WERI-Rb-1 (cell line): ENCODE data around the gene GDF7.

Experiments used
- DNase-seq: peaks from one replicate; pipeline ENCODE4 v3.0.0-alpha.2; 2020
- H3K27ac ChIP-seq: fragments of 250-450 bp; sonication (Bioruptor Pico); 2 replicates; pipeline ENCODE4 v1.5.1; 2020; ENCODE audit warnings: mild to moderate bottlenecking, moderate library complexity
- H3K27me3 ChIP-seq: fragments of 250-450 bp; sonication (Bioruptor Pico); 2 replicates; pipeline ENCODE4 v1.5.1; 2021; ENCODE audit warnings: mild to moderate bottlenecking, low read depth, moderate library complexity; ENCODE audit not compliant: insufficient read depth, severe bottlenecking
- H3K36me3 ChIP-seq: fragments of 250-450 bp; sonication (Bioruptor Pico); 2 replicates; pipeline ENCODE4 v1.5.1; 2020; ENCODE audit warnings: mild to moderate bottlenecking, moderate library complexity
- H3K4me3 ChIP-seq: 2 replicates; pipeline ENCODE4 v1.5.1; 2011; ENCODE audit warnings: low read depth, mild to moderate bottlenecking, control low read depth, low read length
- H3K9me3 ChIP-seq: fragments of 250-450 bp; sonication (Bioruptor Pico); 2 replicates; pipeline ENCODE4 v1.5.1; 2021; ENCODE audit warnings: mild to moderate bottlenecking, moderate library complexity; ENCODE audit not compliant: severe bottlenecking
- CTCF ChIP-seq: IDR thresholded peaks from 2 replicates; pipeline ENCODE4 v1.5.1; 2011; ENCODE audit warnings: low read depth, mild to moderate bottlenecking, control low read depth, inconsistent platforms, low read length

GDF7 gene

DNA sequence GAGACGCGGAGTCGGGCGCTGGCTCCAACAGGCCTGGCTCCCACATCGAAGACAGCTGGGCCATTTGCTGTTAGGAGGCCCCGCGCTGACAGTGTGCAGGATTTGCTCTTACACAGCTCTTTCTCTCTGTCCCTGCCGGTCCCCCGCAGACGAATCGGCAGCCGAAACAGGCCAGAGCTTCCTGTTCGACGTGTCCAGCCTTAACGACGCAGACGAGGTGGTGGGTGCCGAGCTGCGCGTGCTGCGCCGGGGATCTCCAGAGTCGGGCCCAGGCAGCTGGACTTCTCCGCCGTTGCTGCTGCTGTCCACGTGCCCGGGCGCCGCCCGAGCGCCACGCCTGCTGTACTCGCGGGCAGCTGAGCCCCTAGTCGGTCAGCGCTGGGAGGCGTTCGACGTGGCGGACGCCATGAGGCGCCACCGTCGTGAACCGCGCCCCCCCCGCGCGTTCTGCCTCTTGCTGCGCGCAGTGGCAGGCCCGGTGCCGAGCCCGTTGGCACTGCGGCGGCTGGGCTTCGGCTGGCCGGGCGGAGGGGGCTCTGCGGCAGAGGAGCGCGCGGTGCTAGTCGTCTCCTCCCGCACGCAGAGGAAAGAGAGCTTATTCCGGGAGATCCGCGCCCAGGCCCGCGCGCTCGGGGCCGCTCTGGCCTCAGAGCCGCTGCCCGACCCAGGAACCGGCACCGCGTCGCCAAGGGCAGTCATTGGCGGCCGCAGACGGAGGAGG lies 3.5 kb downstream of the GDF7 start:
- no peaks in the 10 kb centered on the region for H3K36me3 ChIP-seq
- H3K4me3 ChIP-seq, result no peak overlapping the region
- H3K9me3 ChIP-seq, result peaks cover 9% of the 10 kb centered on the region
- H3K27me3 ChIP-seq, result peaks cover 60% of the 10 kb centered on the region
- H3K27ac ChIP-seq, result no peak overlapping the region
- DNase-seq, result no peak
- TF ChIP-seq CTCF, result no peak

DNA sequence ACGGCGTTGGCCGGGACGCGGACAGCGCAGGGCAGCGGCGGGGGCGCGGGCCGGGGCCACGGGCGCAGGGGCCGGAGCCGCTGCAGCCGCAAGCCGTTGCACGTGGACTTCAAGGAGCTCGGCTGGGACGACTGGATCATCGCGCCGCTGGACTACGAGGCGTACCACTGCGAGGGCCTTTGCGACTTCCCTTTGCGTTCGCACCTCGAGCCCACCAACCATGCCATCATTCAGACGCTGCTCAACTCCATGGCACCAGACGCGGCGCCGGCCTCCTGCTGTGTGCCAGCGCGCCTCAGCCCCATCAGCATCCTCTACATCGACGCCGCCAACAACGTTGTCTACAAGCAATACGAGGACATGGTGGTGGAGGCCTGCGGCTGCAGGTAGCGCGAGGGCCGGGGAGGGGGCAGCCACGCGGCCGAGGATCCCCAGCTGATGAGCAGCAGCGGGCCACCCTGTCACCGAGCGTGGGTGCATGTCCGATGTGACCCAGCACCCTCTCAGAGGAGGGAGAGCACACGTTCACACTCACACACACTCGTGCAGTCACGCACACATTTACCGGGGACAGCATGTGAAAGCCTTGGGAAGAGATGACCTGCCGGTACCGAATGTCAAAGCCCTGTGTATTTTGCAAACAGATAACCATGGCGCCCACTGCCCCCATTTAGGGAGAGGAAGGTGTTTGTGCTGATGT lies 4.2 kb downstream of the GDF7 start:
- Histone ChIP-seq H3K27ac (no peak overlapping the region), H3K27me3 (peaks cover 53% of the 10 kb centered on the region), H3K4me3 (no peak overlapping the region), H3K9me3 (peaks cover 9% of the 10 kb centered on the region), H3K36me3 (no peaks in the 10 kb centered on the region)
- no peak for TF ChIP-seq CTCF
- DNase-seq, result no peak

- H3K36me3 ChIP-seq, result no peaks in the 10 kb centered on the region
- no peak overlapping the region for H3K27ac ChIP-seq
- peaks cover 9% of the 10 kb centered on the region for H3K9me3 ChIP-seq
- H3K4me3 ChIP-seq, result no peak overlapping the region
- TF ChIP-seq CTCF, result no peak
- peaks cover 48% of the 10 kb centered on the region for H3K27me3 ChIP-seq
- DNase-seq, result no peak
These were observed 4.8 kb downstream of the GDF7 start for GRCh38 chr2:20671736-20672080.

GRCh38 chr2:20672201-20672951 lies 5.4 kb downstream of the GDF7 start:
- Histone ChIP-seq H3K36me3 (no peaks in the 10 kb centered on the region), H3K27ac (no peak overlapping the region), H3K9me3 (peaks cover 9% of the 10 kb centered on the region), H3K27me3 (peaks cover 45% of the 10 kb centered on the region), H3K4me3 (no peak overlapping the region)
- DNase-seq, result no peak
- no peak for TF ChIP-seq CTCF

DNA sequence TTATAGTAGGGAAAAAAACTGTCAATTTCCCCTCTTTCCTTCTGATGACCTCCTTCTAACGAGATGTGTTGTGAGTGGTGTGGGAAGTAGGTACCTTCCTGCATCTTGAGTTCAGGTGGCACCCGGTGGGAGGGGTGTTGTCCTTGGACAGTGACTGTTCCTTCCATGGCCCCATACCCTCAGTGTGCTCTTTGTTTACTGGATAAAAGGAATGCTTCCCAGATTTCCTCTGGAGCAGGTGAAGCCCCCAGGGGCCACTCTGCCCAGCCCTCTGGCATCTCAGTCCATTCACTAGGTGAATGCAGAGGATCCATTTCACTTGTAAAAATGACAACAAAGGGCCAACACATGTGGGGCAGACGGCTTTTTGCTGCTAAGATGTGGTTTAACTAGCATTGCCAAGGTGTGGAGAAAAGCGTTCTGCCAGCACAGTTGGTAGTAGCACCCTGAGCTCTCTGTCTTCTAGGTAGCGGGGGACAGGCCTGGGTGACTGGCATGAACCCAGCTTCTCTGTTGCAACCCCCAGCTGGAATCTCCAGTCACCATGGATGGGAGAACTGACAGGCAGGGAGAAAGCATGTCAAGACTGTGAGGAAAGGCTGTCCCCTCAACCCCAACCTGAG lies 6.9 kb downstream of the GDF7 start:
- Histone ChIP-seq H3K27me3 (peaks cover 33% of the 10 kb centered on the region), H3K4me3 (no peak overlapping the region), H3K9me3 (peaks cover 9% of the 10 kb centered on the region), H3K36me3 (no peaks in the 10 kb centered on the region), H3K27ac (no peak overlapping the region)
- TF ChIP-seq CTCF, result no peak
- DNase-seq, result no peak
